Measurements from ENCODE around the gene SUSD6.
"Not testable (repeated sequence)": the region's sequence is repeated elsewhere in the genome, so short reads cannot be mapped to it uniquely, and the experiment has no call there.

SUSD6 gene

GRCh38 chr14:69719501-69719951 is 108.1 kb downstream of the SUSD6 start:
- no peak for DNase-seq

GRCh38 chr14:69720912-69721311 is 109.5 kb downstream of the SUSD6 start:
- no peak for DNase-seq

GRCh38 chr14:69726761-69727511 is 115.5 kb downstream of the SUSD6 start:
- peak; percentile 84 for DNase-seq

- DNase-seq, result no peak
Observed at GRCh38 chr14:69727860-69728259, 116.5 kb downstream of the SUSD6 start.

- not testable (repeated sequence) for DNase-seq
Observed at GRCh38 chr14:69731919-69732598, 120.7 kb downstream of the SUSD6 start.

- not testable (repeated sequence) for DNase-seq
Observed at GRCh38 chr14:69736405-69736804, 125.0 kb downstream of the SUSD6 start.

- no peak for DNase-seq
Observed at GRCh38 chr14:69741055-69741454, 129.7 kb downstream of the SUSD6 start.

GRCh38 chr14:69749956-69750355 is 138.6 kb downstream of the SUSD6 start:
- no peak for DNase-seq

GRCh38 chr14:69750495-69750894 is 139.1 kb downstream of the SUSD6 start:
- no peak for DNase-seq

GRCh38 chr14:69752773-69753172 is 141.4 kb downstream of the SUSD6 start:
- DNase-seq, result no peak

- DNase-seq, result no peak
Observed at GRCh38 chr14:69753860-69754259, 142.5 kb downstream of the SUSD6 start.

GRCh38 chr14:69754487-69754886 is 143.1 kb downstream of the SUSD6 start:
- no peak for DNase-seq

GRCh38 chr14:69755296-69755695 is 143.9 kb downstream of the SUSD6 start:
- no peak for DNase-seq

- no peak for DNase-seq
Observed at GRCh38 chr14:69755784-69756183, 144.4 kb downstream of the SUSD6 start.

- no peak for DNase-seq
Observed at GRCh38 chr14:69756298-69756697, 144.9 kb downstream of the SUSD6 start.

GRCh38 chr14:69760810-69761209 is 149.4 kb downstream of the SUSD6 start:
- DNase-seq, result no peak

- no peak for DNase-seq
Observed at GRCh38 chr14:69763761-69764510, 152.5 kb downstream of the SUSD6 start.
